CD14-positive monocyte (primary cell): Measurements from ENCODE around the gene TMEM87A. TPM values are rescaled to one million over a fixed set of nuclear protein-coding genes. Genes with fewer than 3 reads are reported as not detected.

Experiments used
- DNase-seq, 3 donors: peaks; one replicate each; pipeline ENCODE4 v3.0.0-alpha.2; 2011 to 2022
- H2AFZ ChIP-seq: 2 replicates; pipeline ENCODE4 v1.6.0; 2012; ENCODE audit warnings: mild to moderate bottlenecking, low read depth, low read length, inconsistent platforms; ENCODE audit not compliant: insufficient read depth, poor library complexity, severe bottlenecking
- H3K27ac ChIP-seq, 2 donors: 1 replicate in 1 of 2; 2 replicates in 1 of 2; pipeline ENCODE4 v1.5.1; 2012 to 2013; ENCODE audit warnings: low read length in 2 of 2, control low read depth in 1 of 2, inconsistent platforms in 1 of 2, low read depth in 1 of 2, mild to moderate bottlenecking in 1 of 2
- H3K27me3 ChIP-seq, 2 donors: one replicate each; pipeline versions ENCODE4 v1.6.0 to v1.6.1; 2011 to 2013; ENCODE audit warnings: low read length in 2 of 2; ENCODE audit not compliant: control insufficient read depth in 2 of 2, insufficient read depth in 2 of 2
- H3K36me3 ChIP-seq, 2 donors: replicated peaks in 1 of 2; 1 replicate in 1 of 2; 2 replicates in 1 of 2; pipeline versions ENCODE4 v1.5.1 to v1.6.1; 2012 to 2013; ENCODE audit warnings: low read length in 2 of 2, control low read depth in 1 of 2, inconsistent platforms in 1 of 2, mild to moderate bottlenecking in 1 of 2; ENCODE audit not compliant: insufficient read depth in 2 of 2, control insufficient read depth in 1 of 2
- H3K4me1 ChIP-seq, 2 donors: 1 replicate in 1 of 2; 2 replicates in 1 of 2; pipeline versions ENCODE4 v1.5.1 to v1.6.1; 2012 to 2013; ENCODE audit warnings: low read length in 2 of 2, control low read depth in 1 of 2, inconsistent platforms in 1 of 2, mild to moderate bottlenecking in 1 of 2, moderate library complexity in 1 of 2; ENCODE audit not compliant: insufficient read depth in 2 of 2, control insufficient read depth in 1 of 2
- H3K4me2 ChIP-seq: replicated peaks from 2 replicates; pipeline ENCODE3; 2012; ENCODE audit warnings: low read length, moderate library complexity, mild to moderate bottlenecking; ENCODE audit not compliant: poor library complexity, severe bottlenecking; ENCODE audit errors: extremely low read depth
- H3K4me3 ChIP-seq, 3 experiments: fragments of 200-600 bp in 1 of 3; sonication (generic) in 1 of 3; replicated peaks in 1 of 3; 1 replicate in 2 of 3; 2 replicates in 1 of 3; pipeline ENCODE4 v1.5.1; 2011 to 2013; ENCODE audit warnings: low read length in 3 of 3, mild to moderate bottlenecking in 3 of 3, control low read depth in 2 of 3, low read depth in 2 of 3, inconsistent platforms in 1 of 3, moderate library complexity in 1 of 3
- H3K79me2 ChIP-seq: 2 replicates; pipeline ENCODE4 v1.6.0; 2012; ENCODE audit warnings: mild to moderate bottlenecking, control low read depth, inconsistent platforms, low read length, moderate library complexity; ENCODE audit not compliant: insufficient read depth
- H3K9ac ChIP-seq: 2 replicates; pipeline ENCODE4 v1.6.0; 2017; ENCODE audit warnings: low read length, mild to moderate bottlenecking; ENCODE audit not compliant: insufficient read depth, poor library complexity, severe bottlenecking
- H3K9me3 ChIP-seq, 2 donors: replicated peaks in 1 of 2; 1 replicate in 1 of 2; 2 replicates in 1 of 2; pipeline versions ENCODE4 v1.5.1 to v1.6.1; 2012 to 2013; ENCODE audit warnings: low read length in 2 of 2, control low read depth in 1 of 2; ENCODE audit not compliant: control insufficient read depth in 1 of 2, insufficient read depth in 1 of 2
- H4K20me1 ChIP-seq: 2 replicates; pipeline ENCODE4 v1.6.0; 2012; ENCODE audit warnings: mild to moderate bottlenecking, low read length, control low read depth, moderate library complexity; ENCODE audit not compliant: insufficient read depth
- H3K27ac Mint-ChIP-seq, 7 donors: one replicate each; pipeline ENCODE4 v1.8.0; 2020; ENCODE audit warnings: mild to moderate bottlenecking in 7 of 7, mixed read lengths in 7 of 7, moderate library complexity in 6 of 7, inconsistent platforms in 2 of 7
- H3K27me3 Mint-ChIP-seq, 3 donors: one replicate each; pipeline ENCODE4 v1.8.0; 2021 to 2022; ENCODE audit warnings: low read depth in 3 of 3, mild to moderate bottlenecking in 3 of 3, mixed read lengths in 3 of 3, moderate library complexity in 3 of 3, inconsistent platforms in 1 of 3
- H3K36me3 Mint-ChIP-seq, 2 donors: one replicate each; pipeline ENCODE4 v1.8.0; 2020; ENCODE audit warnings: mixed read lengths in 2 of 2, inconsistent platforms in 1 of 2, mild to moderate bottlenecking in 1 of 2
- H3K4me1 Mint-ChIP-seq: one replicate; pipeline ENCODE4 v1.8.0; 2020; ENCODE audit warnings: mild to moderate bottlenecking, mixed read lengths
- H3K4me3 Mint-ChIP-seq, 2 donors: one replicate each; pipeline ENCODE4 v1.8.0; 2020; ENCODE audit warnings: mild to moderate bottlenecking in 2 of 2, mixed read lengths in 2 of 2, moderate library complexity in 1 of 2
- H3K9me3 Mint-ChIP-seq, 7 donors: one replicate each; pipeline ENCODE4 v1.8.0; 2020 to 2022; ENCODE audit warnings: mixed read lengths in 7 of 7, mild to moderate bottlenecking in 6 of 7, moderate library complexity in 6 of 7, inconsistent platforms in 2 of 7
- WGBS: methylation state at CpG from one replicate; pipeline ENCODE4 v1.1.5; 2013; ENCODE audit warnings: missing lambda C conversion rate; ENCODE audit not compliant: insufficient coverage; 5-methylcytosine and 5-hydroxymethylcytosine counted together
- intact Hi-C, 2 donors: fragments of 100-400 bp; cut with micrococcal nuclease; formaldehyde crosslinking; loops; one replicate each; pipeline versions ENCODE4 v1.15.0 to v1.15.1; 2023
- polyA plus RNA-seq, 3 donors: library from polyadenylated mRNA; depleted of rRNA in 1 of 3; unstranded in 2 of 3; stranded (reverse) in 1 of 3; fragments of 300-500 nt in 2 of 3; fragments of >200 nt in 1 of 3; fragmentation: Illumina TruSeq in 2 of 3; gene quantifications; 1 replicate in 2 of 3; 2 replicates in 1 of 3; pipeline ENCODE4 v1.2.3, GENCODE V29; 2012 to 2021
- TF ChIP-seq, protein P1 (sequence below): fragments of 200-600 bp; IDR thresholded peaks from one replicate; pipeline ENCODE4 v1.8.0; 2022; ENCODE audit warnings: antibody characterized with exemption, mild to moderate bottlenecking

Gene TMEM87A
- polyA plus RNA-seq, 3 donors, result 24.4 to 49.4 (median 39.3) TPM

DNA sequence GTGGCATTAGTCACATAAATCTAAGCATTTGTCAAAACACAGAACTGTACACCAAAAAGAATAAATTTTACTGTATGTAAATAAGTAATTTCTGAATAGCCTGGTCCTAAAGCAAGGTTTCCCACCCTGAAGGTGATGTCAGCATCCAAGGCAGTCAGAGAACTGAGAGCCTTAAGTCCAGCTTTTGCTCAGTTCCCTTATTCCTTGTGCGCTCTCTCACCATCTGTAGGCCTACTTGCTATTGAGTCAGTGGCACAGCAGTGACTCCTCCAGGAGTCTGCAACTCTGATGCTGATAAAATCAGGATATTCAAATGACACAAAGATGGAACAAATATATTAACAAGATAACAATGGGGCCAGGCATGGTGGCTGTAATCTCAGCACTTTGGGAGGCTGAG, 87.4 kb downstream of the TMEM87A start:
- WGBS, result no CpG with 5 or more reads among the region's 1 CpG
- H3K4me3 ChIP-seq, result no peak overlapping the region
- no peak overlapping the region for H3K27ac ChIP-seq
- peaks cover 25 to 31% of the 10 kb centered on the region in 2 donors for H3K4me1 ChIP-seq
- peaks cover 0 to 2% (median 0%) of the 10 kb centered on the region in 7 donors for H3K9me3 Mint-ChIP-seq
- H3K9me3 ChIP-seq, result no peaks in the 10 kb centered on the region
- H3K27ac Mint-ChIP-seq, result peak overlapping the region in 1 of 7 donors; percentile 30
- no peaks in the 10 kb centered on the region for H3K27me3 ChIP-seq
- no peak for DNase-seq
- TF ChIP-seq, protein P1, sequence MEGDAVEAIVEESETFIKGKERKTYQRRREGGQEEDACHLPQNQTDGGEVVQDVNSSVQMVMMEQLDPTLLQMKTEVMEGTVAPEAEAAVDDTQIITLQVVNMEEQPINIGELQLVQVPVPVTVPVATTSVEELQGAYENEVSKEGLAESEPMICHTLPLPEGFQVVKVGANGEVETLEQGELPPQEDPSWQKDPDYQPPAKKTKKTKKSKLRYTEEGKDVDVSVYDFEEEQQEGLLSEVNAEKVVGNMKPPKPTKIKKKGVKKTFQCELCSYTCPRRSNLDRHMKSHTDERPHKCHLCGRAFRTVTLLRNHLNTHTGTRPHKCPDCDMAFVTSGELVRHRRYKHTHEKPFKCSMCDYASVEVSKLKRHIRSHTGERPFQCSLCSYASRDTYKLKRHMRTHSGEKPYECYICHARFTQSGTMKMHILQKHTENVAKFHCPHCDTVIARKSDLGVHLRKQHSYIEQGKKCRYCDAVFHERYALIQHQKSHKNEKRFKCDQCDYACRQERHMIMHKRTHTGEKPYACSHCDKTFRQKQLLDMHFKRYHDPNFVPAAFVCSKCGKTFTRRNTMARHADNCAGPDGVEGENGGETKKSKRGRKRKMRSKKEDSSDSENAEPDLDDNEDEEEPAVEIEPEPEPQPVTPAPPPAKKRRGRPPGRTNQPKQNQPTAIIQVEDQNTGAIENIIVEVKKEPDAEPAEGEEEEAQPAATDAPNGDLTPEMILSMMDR, result no peak
- H3K27me3 Mint-ChIP-seq, result no peaks in the 10 kb centered on the region
- no peak overlapping the region for H3K4me2 ChIP-seq
- intact Hi-C loops, result no loop called here
- no peak overlapping the region for H3K4me3 Mint-ChIP-seq
- no peak overlapping the region for H3K9ac ChIP-seq
- H2AFZ ChIP-seq, result no peak overlapping the region
- H3K36me3 ChIP-seq, result peaks cover 62 to 89% of the 10 kb centered on the region in 2 donors
- peaks cover 6% of the 10 kb centered on the region for H4K20me1 ChIP-seq
- peaks cover 70 to 88% of the 10 kb centered on the region in 2 donors for H3K36me3 Mint-ChIP-seq
- H3K79me2 ChIP-seq, result no peaks in the 10 kb centered on the region
- peaks cover 25% of the 10 kb centered on the region for H3K4me1 Mint-ChIP-seq

DNA sequence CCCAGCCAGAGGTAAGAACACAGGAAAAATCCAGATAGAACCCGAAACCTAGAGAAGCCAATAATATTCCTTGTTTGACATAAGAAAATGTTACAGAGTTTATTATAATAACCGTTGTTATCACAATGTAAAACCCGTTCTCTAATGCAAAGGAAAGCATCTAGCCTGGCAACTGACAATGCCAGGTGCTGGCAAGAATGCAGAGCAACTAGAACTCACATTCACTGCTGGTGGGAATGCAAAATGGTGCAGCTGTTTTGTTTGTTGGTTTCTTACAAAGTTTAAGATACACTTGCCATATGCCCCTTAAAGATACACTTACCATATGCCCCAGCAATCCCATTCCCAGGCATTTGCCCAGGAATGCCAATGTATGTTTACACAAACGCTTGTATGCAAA, 88.5 kb downstream of the TMEM87A start:
- H3K27me3 ChIP-seq, result no peaks in the 10 kb centered on the region
- Mint-ChIP-seq H3K36me3 (peaks cover 71 to 87% of the 10 kb centered on the region in 2 donors), H3K4me3 (peak overlapping the region in 1 of 2 donors; percentile 62), H3K27ac (peak overlapping the region; percentile 77 to 95 (median 85)), H3K9me3 (no peaks in the 10 kb centered on the region), H3K27me3 (no peaks in the 10 kb centered on the region), H3K4me1 (peaks cover 25% of the 10 kb centered on the region)
- DNase-seq, result no peak
- peak overlapping the region in 1 of 3 experiments; percentile 33 for H3K4me3 ChIP-seq
- H3K79me2 ChIP-seq, result no peaks in the 10 kb centered on the region
- peaks cover 25 to 31% of the 10 kb centered on the region in 2 donors for H3K4me1 ChIP-seq
- WGBS, result no CpG with 5 or more reads among the region's 4 CpGs
- H3K9ac ChIP-seq, result no peak overlapping the region
- peak overlapping the region in 1 of 2 donors; percentile 77 for H3K27ac ChIP-seq
- intact Hi-C loops, result no loop called here
- H4K20me1 ChIP-seq, result peaks cover 6% of the 10 kb centered on the region
- H2AFZ ChIP-seq, result no peak overlapping the region
- H3K4me2 ChIP-seq, result peak overlapping the region; percentile 31
- H3K36me3 ChIP-seq, result peaks cover 64 to 89% of the 10 kb centered on the region in 2 donors
- no peaks in the 10 kb centered on the region for H3K9me3 ChIP-seq
- TF ChIP-seq, protein P1, result no peak
